Trophoblast cell (in vitro differentiated cells and primary cell): ENCODE data around the gene SLFNL1.
A peak's percentile ranks its signal among the peaks of the same experiment; 100 is the strongest.

Experiments
- DNase-seq, 2 donors: peaks; one replicate each; pipeline ENCODE4 v3.0.0-alpha.2; 2016
- H2AFZ ChIP-seq: 2 replicates; pipeline ENCODE4 v1.6.1; 2013; ENCODE audit warnings: low read length, moderate library complexity, mild to moderate bottlenecking; ENCODE audit not compliant: insufficient read depth, poor library complexity
- H2AK5ac ChIP-seq: 2 replicates; pipeline ENCODE4 v1.6.1; 2013; ENCODE audit warnings: mild to moderate bottlenecking, low read length
- H2BK120ac ChIP-seq: 2 replicates; pipeline ENCODE4 v1.6.1; 2013; ENCODE audit warnings: low read length, mild to moderate bottlenecking, moderate library complexity; ENCODE audit not compliant: insufficient read depth, poor library complexity
- H2BK12ac ChIP-seq: 2 replicates; pipeline ENCODE4 v1.6.1; 2013; ENCODE audit warnings: mild to moderate bottlenecking, low read length, moderate library complexity
- H2BK5ac ChIP-seq: 2 replicates; pipeline ENCODE4 v1.6.1; 2013; ENCODE audit warnings: low read length, low read depth, moderate library complexity, mild to moderate bottlenecking; ENCODE audit not compliant: poor library complexity
- H3K14ac ChIP-seq: 2 replicates; pipeline ENCODE4 v1.6.1; 2013; ENCODE audit warnings: mild to moderate bottlenecking, low read length
- H3K18ac ChIP-seq: 2 replicates; pipeline ENCODE4 v1.6.1; 2013; ENCODE audit warnings: mild to moderate bottlenecking, low read length
- H3K23ac ChIP-seq: 2 replicates; pipeline ENCODE4 v1.6.1; 2013; ENCODE audit warnings: low read length
- H3K27ac ChIP-seq: 2 replicates; pipeline ENCODE4 v1.5.1; 2013; ENCODE audit warnings: low read depth, mild to moderate bottlenecking, inconsistent platforms, low read length, moderate library complexity
- H3K27me3 ChIP-seq: 2 replicates; pipeline ENCODE4 v1.6.1; 2013; ENCODE audit warnings: inconsistent platforms, mild to moderate bottlenecking, low read length, moderate library complexity; ENCODE audit not compliant: insufficient read depth
- H3K36me3 ChIP-seq, 2 experiments: 1 replicate in 1 of 2; 2 replicates in 1 of 2; pipeline ENCODE4 v1.6.1; 2013; ENCODE audit warnings: low read length in 2 of 2, mild to moderate bottlenecking in 2 of 2, moderate library complexity in 1 of 2; ENCODE audit not compliant: insufficient read depth in 2 of 2, control insufficient read depth in 1 of 2
- H3K4ac ChIP-seq: 2 replicates; pipeline ENCODE4 v1.6.1; 2013; ENCODE audit warnings: low read depth, mild to moderate bottlenecking, low read length, moderate library complexity
- H3K4me1 ChIP-seq, 2 experiments: 1 replicate in 1 of 2; 2 replicates in 1 of 2; pipeline ENCODE4 v1.6.1; 2013; ENCODE audit warnings: low read length in 2 of 2, mild to moderate bottlenecking in 2 of 2, moderate library complexity in 1 of 2; ENCODE audit not compliant: insufficient read depth in 2 of 2, control insufficient read depth in 1 of 2
- H3K4me2 ChIP-seq: 2 replicates; pipeline ENCODE4 v1.6.1; 2013; ENCODE audit warnings: inconsistent platforms, mild to moderate bottlenecking, low read length, moderate library complexity
- H3K4me3 ChIP-seq: 2 replicates; pipeline ENCODE4 v1.5.1; 2013; ENCODE audit warnings: mild to moderate bottlenecking, low read depth, low read length, inconsistent platforms
- H3K79me1 ChIP-seq: one replicate; pipeline ENCODE4 v1.6.1; 2013; ENCODE audit warnings: low read length
- H3K79me2 ChIP-seq: 2 replicates; pipeline ENCODE4 v1.6.1; 2013; ENCODE audit warnings: low read length, mild to moderate bottlenecking; ENCODE audit not compliant: control insufficient read depth, insufficient read depth, poor library complexity
- H3K9ac ChIP-seq: 2 replicates; pipeline ENCODE4 v1.6.1; 2013; ENCODE audit warnings: mild to moderate bottlenecking, low read length
- H3K9me3 ChIP-seq: 2 replicates; pipeline ENCODE4 v1.6.1; 2013; ENCODE audit warnings: low read depth, mild to moderate bottlenecking, control low read depth, inconsistent platforms, low read length; ENCODE audit not compliant: insufficient read depth
- H4K12ac ChIP-seq: 2 replicates; pipeline ENCODE4 v1.6.1; 2013; ENCODE audit warnings: low read depth, mild to moderate bottlenecking, low read length, moderate library complexity
- H4K8ac ChIP-seq: 2 replicates; pipeline ENCODE4 v1.6.1; 2013; ENCODE audit warnings: low read depth, mild to moderate bottlenecking, low read length, moderate library complexity
- H4K91ac ChIP-seq: one replicate; pipeline ENCODE4 v1.6.1; 2013; ENCODE audit warnings: low read depth, mild to moderate bottlenecking, low read length, moderate library complexity
- WGBS: extraction: QIAGEN DNeasy Blood & Tissue Kit; methylation state at CpG from one replicate; pipeline ENCODE4 v1.1.7; 2013; ENCODE audit warnings: missing lambda C conversion rate; ENCODE audit not compliant: insufficient read length, insufficient coverage; ENCODE audit errors: extremely low coverage; 5-methylcytosine and 5-hydroxymethylcytosine counted together

Gene SLFNL1

DNA sequence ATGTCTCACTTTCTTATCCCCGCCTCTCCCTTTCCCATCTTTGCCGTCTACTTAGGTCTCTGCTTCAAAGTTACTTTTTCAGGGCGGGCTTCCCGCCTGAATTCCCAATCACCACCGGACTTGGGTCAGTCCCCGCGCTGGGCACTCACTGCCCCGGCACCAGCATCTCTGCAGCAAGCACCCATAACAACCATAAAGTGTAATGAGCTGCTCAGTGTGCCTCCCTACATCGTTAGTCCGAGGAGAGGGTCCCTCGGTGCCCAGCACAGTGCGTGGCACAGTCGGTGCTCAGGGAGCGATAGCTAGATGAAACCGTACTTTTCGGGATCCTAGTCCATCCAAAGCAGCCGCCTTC lies 42.7 kb downstream of the SLFNL1 start:
- no peaks in the 10 kb centered on the region for H3K27me3 ChIP-seq
- peak overlapping the region; percentile 87 for H2BK12ac ChIP-seq
- WGBS: no CpG with 5 or more reads among the region's 17 CpGs
- peak overlapping the region; percentile 93 for H4K91ac ChIP-seq
- H3K4me2 ChIP-seq: peak overlapping the region; percentile 71
- peak overlapping the region; percentile 97 for H2AFZ ChIP-seq
- H3K4me1 ChIP-seq: peaks cover 20 to 26% of the 10 kb centered on the region in 2 experiments
- no peaks in the 10 kb centered on the region for H3K9me3 ChIP-seq
- peak overlapping the region; percentile 87 for H2BK5ac ChIP-seq
- peak overlapping the region; percentile 96 for H2BK120ac ChIP-seq
- H3K18ac ChIP-seq: peak overlapping the region; percentile 96
- peaks cover 3 to 6% of the 10 kb centered on the region in 2 experiments for H3K36me3 ChIP-seq
- H2AK5ac ChIP-seq: peak overlapping the region; percentile 62
- H3K9ac ChIP-seq: no peak overlapping the region
- H3K4ac ChIP-seq: peak overlapping the region; percentile 80
- H3K4me3 ChIP-seq: peak overlapping the region; percentile 84
- peaks cover 22% of the 10 kb centered on the region for H3K79me2 ChIP-seq
- no peak overlapping the region for H3K23ac ChIP-seq
- H4K12ac ChIP-seq: peak overlapping the region; percentile 95
- H3K79me1 ChIP-seq: peaks cover 32% of the 10 kb centered on the region
- H3K27ac ChIP-seq: peak overlapping the region; percentile 95
- no peak for DNase-seq
- peak overlapping the region; percentile 98 for H4K8ac ChIP-seq
- peak overlapping the region; percentile 69 for H3K14ac ChIP-seq

DNA sequence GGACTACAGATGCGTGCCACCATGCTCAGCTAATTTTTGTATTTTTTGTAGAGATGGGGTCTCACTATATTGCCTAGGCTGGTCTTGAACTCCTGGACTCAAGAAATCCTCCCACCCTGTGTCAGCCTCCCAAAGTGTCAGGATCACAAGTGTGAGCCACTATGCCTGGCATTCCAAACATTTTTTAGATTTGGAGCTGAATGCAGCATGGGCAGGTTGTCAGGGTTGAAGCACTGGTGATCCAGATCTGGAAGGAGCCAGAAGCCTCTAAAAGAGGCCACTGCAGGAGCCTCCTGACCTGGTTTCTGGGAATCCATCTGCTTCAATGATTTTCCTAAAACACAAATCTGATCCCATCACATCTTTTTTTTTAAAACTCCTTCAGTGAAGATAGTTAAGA lies 43.8 kb downstream of the SLFNL1 start:
- Histone ChIP-seq H4K8ac (no peak overlapping the region), H3K79me2 (peaks cover 20% of the 10 kb centered on the region), H3K27ac (peak overlapping the region; percentile 84), H3K27me3 (no peaks in the 10 kb centered on the region), H4K91ac (peak overlapping the region; percentile 57), H2AK5ac (no peak overlapping the region), H3K4me2 (no peak overlapping the region), H3K4ac (no peak overlapping the region), H3K18ac (peak overlapping the region; percentile 35), H3K4me1 (peaks cover 20 to 26% of the 10 kb centered on the region in 2 experiments), H3K36me3 (no peaks in the 10 kb centered on the region), H3K4me3 (no peak overlapping the region), H3K9me3 (no peaks in the 10 kb centered on the region), H3K9ac (no peak overlapping the region), H2AFZ (no peak overlapping the region), H2BK12ac (no peak overlapping the region), H4K12ac (no peak overlapping the region), H3K14ac (no peak overlapping the region), H2BK5ac (peak overlapping the region; percentile 62), H3K23ac (no peak overlapping the region), H2BK120ac (no peak overlapping the region), H3K79me1 (peaks cover 32% of the 10 kb centered on the region)
- peak; percentile 57 to 76 for DNase-seq
- WGBS: no CpG with 5 or more reads among the region's 1 CpG

GRCh38 chr1:40976952-40977690 lies 44.4 kb downstream of the SLFNL1 start:
- no peaks in the 10 kb centered on the region for H3K27me3 ChIP-seq
- peak overlapping the region; percentile 62 for H2BK5ac ChIP-seq
- no peak overlapping the region for H3K23ac ChIP-seq
- H3K27ac ChIP-seq: peak overlapping the region; percentile 84
- H4K91ac ChIP-seq: peak overlapping the region; percentile 57
- no peak overlapping the region for H3K9ac ChIP-seq
- H3K4me3 ChIP-seq: no peak overlapping the region
- H3K4me1 ChIP-seq: peaks cover 20 to 26% of the 10 kb centered on the region in 2 experiments
- no peak overlapping the region for H2AFZ ChIP-seq
- H3K4ac ChIP-seq: no peak overlapping the region
- DNase-seq: peak; percentile 82 to 97
- H4K8ac ChIP-seq: no peak overlapping the region
- no peak overlapping the region for H3K18ac ChIP-seq
- no peak overlapping the region for H3K4me2 ChIP-seq
- no peak overlapping the region for H2BK12ac ChIP-seq
- H2BK120ac ChIP-seq: no peak overlapping the region
- H4K12ac ChIP-seq: no peak overlapping the region
- H3K9me3 ChIP-seq: no peaks in the 10 kb centered on the region
- no peak overlapping the region for H2AK5ac ChIP-seq
- no peaks in the 10 kb centered on the region for H3K36me3 ChIP-seq
- H3K79me1 ChIP-seq: peaks cover 32% of the 10 kb centered on the region
- no CpG with 5 or more reads among the region's 5 CpGs for WGBS
- peaks cover 18% of the 10 kb centered on the region for H3K79me2 ChIP-seq
- H3K14ac ChIP-seq: no peak overlapping the region

DNA sequence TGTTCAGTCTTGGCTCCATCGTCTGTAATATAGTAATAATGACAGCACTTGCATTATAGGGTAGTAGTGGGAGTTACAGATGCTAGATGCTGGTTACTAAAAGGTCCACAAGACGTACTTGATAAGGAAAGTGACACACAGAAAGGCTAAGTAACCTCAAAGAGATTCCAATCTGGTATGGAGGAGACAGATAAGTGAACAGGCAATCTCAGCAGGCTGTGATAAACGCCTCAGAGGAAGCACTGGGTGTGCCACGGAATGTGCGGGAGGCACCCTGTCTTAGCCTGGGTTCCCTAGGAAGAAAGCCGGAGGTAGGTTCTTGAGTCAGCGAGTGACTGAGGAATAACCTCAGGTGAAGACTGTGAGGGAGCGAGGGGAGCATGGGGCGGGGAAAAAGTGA lies 46.6 kb downstream of the SLFNL1 start:
- no CpG with 5 or more reads among the region's 9 CpGs for WGBS

More for the DNA sequence above, 46.6 kb downstream of the SLFNL1 start:
- H3K9me3 ChIP-seq: no peaks in the 10 kb centered on the region
- H3K23ac ChIP-seq: no peak overlapping the region
- H2AFZ ChIP-seq: no peak overlapping the region
- peak overlapping the region; percentile 34 for H3K14ac ChIP-seq
- peak; percentile 94 to 95 for DNase-seq
- peaks cover 24% of the 10 kb centered on the region for H3K79me1 ChIP-seq
- no peak overlapping the region for H4K12ac ChIP-seq
- peaks cover 15 to 18% of the 10 kb centered on the region in 2 experiments for H3K4me1 ChIP-seq
- H3K79me2 ChIP-seq: peaks cover 8% of the 10 kb centered on the region
- H3K9ac ChIP-seq: no peak overlapping the region
- no peak overlapping the region for H4K8ac ChIP-seq
- no peak overlapping the region for H3K4ac ChIP-seq
- peak overlapping the region; percentile 39 for H2AK5ac ChIP-seq
- H3K27me3 ChIP-seq: no peaks in the 10 kb centered on the region
- H3K36me3 ChIP-seq: no peaks in the 10 kb centered on the region
- H3K4me3 ChIP-seq: no peak overlapping the region
- H4K91ac ChIP-seq: peak overlapping the region; percentile 72
- H2BK5ac ChIP-seq: no peak overlapping the region
- peak overlapping the region; percentile 51 for H2BK12ac ChIP-seq
- no peak overlapping the region for H2BK120ac ChIP-seq
- H3K27ac ChIP-seq: no peak overlapping the region
- no peak overlapping the region for H3K18ac ChIP-seq
- H3K4me2 ChIP-seq: no peak overlapping the region
